GM19324 (cell line): ENCODE results near the gene SUGCT.
"Not testable (repeated sequence)": the region's sequence is repeated elsewhere in the genome, so short reads cannot be mapped to it uniquely, and the experiment has no call there.

ENCODE experiments used
- ATAC-seq: cut with Tn5 transposase; IDR thresholded peaks from one replicate; pipeline ENCODE4 v1.9.1; 2021; ENCODE audit warnings: mild to moderate bottlenecking, moderate library complexity; ENCODE audit not compliant: unreplicated experiment, low FRiP score

Gene SUGCT

GRCh38 chr7:40137563-40137962, 2.8 kb downstream of the SUGCT start:
- ATAC-seq = no peak

- no peak for ATAC-seq
These were observed 4.2 kb downstream of the SUGCT start for GRCh38 chr7:40138973-40139372.

- not testable (repeated sequence) for ATAC-seq
These were observed 5.1 kb downstream of the SUGCT start for GRCh38 chr7:40139891-40140290.

- not testable (repeated sequence) for ATAC-seq
These were observed 7.1 kb downstream of the SUGCT start for GRCh38 chr7:40141916-40142315.

DNA sequence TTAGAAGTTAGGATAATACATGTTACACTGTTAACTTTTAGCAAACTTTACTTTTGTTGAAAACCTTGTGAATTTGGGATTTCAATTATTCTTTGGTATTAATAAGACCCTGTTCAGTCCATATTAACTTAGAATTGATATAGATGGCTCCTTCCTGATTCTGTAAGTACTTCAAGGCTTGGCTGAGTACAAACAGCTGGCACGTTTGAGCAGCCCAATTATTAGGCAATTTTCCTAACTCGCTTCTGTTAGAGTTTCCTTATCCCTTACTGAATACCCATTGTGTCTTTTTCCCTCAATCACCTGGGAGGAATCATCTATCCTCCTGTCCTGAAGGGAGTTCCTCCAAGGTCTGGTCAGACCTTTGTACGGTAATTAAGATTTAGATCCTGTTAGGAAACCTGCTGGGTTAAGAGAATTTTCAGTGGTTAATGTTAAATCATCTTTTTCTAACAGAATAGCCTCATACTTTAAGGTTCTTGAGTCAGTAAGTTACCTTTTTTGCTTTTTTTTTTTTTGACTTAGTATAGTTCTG, 10.9 kb downstream of the SUGCT start:
- ATAC-seq = not testable (repeated sequence)

- no peak for ATAC-seq
These were observed 12.8 kb downstream of the SUGCT start for GRCh38 chr7:40147371-40148246.

DNA sequence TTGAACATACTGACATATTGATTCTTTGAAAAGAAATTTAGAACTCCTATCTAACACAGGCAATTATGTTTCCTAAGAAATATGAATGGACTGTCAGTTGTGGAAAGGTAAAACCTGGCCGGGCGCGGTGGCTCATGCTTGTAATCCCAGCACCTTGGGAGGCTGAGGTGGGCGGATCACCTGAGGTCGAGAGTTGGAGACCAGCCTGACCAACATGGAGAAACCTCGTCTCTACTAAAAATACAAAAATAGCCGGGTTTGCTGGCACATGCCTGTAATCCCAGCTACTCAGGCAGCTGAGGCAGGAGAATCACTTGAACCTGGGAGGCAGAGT, 13.4 kb downstream of the SUGCT start:
- not testable (repeated sequence) for ATAC-seq

GRCh38 chr7:40148671-40149070, 13.9 kb downstream of the SUGCT start:
- no peak for ATAC-seq

DNA sequence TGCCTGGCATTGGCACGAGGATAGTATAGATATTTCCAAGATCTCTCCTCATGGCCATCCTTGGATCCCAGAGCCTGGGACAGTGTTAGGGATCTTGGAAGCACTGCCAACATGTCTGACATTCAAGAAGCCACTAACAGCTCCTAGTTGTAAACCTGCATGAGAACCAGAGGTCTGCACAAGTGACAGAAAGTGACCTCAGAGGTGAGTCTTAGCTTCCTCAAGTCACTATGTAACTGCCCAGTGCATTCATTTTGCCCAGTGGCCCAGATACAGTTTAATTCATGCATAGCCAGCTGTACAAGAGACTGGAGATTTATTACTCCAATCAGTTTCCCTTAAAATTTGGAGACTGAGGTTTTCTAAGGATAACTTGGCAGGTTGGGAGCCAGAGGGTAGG, 16.7 kb downstream of the SUGCT start:
- ATAC-seq = no peak

DNA sequence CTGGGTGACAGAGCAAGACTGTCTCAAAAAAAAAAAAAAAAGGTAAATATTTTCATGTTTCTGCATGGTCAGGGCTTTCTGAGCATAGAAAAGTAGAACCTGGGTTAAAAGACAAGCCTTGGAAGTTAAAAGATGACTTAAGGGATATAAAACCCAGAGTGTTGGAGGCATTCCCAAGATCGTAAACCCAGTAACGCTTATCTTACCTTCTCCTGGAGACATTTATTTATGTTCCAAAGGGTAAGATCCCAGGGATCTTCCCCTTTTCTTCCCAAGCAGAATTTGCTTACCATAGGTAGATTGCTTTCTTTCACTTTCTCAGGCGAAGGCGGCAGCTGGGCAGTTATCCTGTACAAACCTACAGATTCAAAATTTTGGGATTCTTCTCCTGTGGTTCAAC, 22.2 kb downstream of the SUGCT start:
- ATAC-seq = no peak

GRCh38 chr7:40162516-40162915, 27.7 kb downstream of the SUGCT start:
- no peak for ATAC-seq

- no peak for ATAC-seq
These were observed 30.4 kb downstream of the SUGCT start for GRCh38 chr7:40165216-40165615.

GRCh38 chr7:40167291-40167690, 32.5 kb downstream of the SUGCT start:
- no peak for ATAC-seq

DNA sequence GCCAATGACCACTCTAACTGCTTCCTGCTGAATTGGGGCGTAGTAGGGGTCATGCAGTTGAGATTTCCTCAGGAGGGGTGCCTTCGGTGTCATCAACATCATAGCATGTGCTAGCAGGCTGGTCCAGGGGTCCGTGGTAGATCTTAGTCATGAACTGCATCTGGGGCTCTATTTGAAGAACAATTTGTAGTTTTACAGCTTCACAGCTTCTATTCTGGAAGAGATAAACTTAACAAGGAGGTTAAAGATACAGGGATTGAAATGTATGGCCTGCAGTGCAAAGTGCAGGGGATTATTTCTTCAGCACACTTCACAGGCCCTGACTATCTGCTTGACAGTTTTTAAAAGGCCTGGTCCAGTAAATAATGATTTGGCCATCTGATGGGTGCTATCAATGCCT, 33.5 kb downstream of the SUGCT start:
- not testable (repeated sequence) for ATAC-seq

DNA sequence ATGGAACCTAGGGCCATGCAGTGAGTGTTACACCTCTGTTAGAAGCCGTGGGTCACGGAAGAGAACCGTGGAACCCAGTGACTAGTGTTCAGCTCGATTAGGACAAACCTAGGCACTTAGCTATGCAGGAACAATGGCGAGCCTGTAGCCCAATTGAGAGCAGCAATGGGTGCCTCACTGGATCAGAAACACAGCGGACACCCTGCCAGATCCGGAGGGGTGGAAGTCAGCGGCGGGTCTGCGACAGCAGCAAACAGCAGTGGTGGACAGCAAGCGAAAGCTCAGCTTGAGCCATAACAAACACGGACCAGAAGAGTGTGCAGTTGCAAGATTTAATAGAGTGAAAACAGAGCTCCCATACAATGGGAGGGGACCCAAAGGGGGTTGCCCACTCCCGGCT, 38.3 kb downstream of the SUGCT start:
- not testable (repeated sequence) for ATAC-seq

GRCh38 chr7:40175256-40175655, 40.5 kb downstream of the SUGCT start:
- not testable (repeated sequence) for ATAC-seq

DNA sequence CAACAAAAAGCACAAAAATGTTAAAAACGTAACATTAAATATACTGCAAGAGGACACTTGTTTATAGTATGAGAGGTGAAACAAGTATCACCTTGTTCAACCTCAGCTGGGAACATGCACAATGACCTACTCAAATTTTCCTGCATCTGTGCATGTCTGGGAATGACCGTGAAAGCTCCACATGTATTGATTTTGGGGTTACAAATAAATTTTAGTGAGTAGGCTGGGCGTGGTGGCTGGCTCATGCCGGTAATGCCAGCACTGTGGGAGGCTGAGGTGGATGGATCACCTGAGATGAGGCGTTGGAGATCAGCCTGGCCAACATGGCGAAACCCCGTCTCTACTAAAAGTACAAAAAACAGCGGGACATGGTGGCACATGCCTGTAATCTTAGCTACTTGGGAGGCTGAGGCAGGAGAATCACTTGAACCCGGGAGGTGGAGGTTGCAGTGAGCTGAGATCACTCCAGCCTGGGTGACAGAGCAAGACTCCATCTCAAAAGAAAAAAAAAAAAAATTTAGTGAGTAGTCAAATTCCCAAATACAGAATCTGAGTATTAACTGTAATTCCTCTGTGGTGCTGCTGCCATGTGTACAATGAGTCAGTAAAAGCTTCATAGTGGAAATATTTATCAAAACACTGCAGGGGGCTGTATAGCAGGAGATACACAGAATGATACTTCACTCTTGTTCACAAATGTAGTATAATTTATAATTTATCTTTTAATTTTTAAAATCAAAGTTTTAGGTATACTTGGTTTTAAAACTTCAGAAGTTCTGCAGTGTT, 41.1 kb downstream of the SUGCT start:
- no peak for ATAC-seq

DNA sequence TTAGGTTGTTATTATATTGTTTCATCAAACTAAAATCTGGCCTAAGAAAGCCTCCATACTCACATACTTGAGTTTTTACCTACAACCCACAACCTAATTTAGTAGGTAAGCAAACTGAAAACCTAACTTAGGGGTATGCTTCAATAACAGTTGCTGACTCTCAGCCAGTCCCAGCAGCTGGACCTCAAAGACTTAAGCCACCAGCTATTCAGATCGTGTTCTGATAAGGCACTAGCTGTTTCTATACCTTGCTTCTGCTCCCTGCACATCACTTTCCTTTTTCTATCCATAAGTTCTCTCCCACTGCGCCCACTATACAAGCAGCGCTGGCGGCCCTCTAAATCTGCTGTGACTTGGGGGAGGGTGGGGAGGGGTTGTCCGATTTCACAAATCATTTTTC, 42.3 kb downstream of the SUGCT start:
- no peak for ATAC-seq

DNA sequence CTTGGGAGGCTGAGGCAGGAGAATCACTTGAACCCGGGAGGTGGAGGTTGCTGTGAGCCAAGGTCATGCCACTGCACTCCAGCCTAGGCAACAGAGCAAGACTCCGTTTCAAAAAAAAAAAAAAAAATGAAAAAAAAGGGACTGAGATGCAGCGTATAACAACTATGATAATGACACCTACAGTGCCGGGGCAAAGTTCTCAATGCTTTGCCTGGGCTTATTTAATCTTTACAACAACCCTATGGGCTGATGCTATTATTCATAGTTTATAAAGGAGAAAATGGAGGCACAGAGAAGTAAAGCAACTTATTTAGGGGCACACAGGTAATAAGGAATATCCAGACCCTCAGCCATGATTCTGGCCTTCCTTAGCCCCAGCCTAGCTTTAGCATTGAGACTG, 47.6 kb downstream of the SUGCT start:
- no peak for ATAC-seq

- no peak for ATAC-seq
These were observed 51.8 kb downstream of the SUGCT start for GRCh38 chr7:40186586-40186985.

DNA sequence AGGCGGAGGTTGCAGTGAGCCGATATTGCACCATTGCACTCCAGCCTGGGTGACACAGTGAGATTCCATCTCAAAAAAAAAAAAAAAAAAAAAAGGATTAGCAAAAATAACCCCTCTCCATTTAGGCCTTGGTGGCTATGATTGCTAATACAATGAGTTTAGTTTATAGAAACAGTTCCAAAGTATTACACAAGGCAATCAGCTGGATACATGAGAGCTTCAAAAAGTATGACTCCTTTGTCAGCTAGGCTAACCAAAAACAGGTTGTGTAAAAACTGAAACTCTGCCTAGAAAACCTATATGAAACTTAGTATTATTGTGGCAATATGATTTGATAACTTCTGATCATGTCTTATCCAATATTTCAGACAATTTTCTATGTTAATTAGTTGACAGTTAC, 57.2 kb downstream of the SUGCT start:
- ATAC-seq = no peak

- ATAC-seq = no peak
These were observed 59.9 kb downstream of the SUGCT start for GRCh38 chr7:40194745-40195144.
